ENCODE data around the gene FAIM2. TPM values are rescaled to one million over a fixed set of nuclear protein-coding genes. Genes with fewer than 3 reads are reported as not detected.

Gene FAIM2
- polyA plus RNA-seq, 4 donors, result 3.0 to 5.8 (median 4.7) TPM

DNA sequence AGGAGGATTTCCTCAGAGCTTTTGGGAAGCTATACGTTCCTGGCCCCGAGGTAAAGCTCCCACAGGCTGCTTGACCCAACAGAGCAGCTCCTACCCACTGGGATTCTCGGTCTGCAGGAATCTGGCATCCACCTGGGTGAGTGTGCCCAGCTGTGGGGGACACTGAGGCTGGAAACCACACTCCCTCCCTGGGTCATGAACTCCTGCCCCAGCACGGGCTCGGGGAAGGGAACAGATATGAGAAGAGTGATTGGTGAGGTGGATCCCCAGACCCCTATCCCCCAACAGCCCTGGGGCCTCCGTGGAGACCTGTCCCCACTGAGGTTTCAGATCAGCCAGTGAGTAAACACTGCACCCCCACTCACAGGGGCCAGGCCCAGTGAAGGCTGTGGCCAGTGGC, 3.3 kb downstream of the FAIM2 start:
- DNase-seq (ENCODE audit: low read depth in 4 of 4, low spot score in 2 of 4), result no peak

DNA sequence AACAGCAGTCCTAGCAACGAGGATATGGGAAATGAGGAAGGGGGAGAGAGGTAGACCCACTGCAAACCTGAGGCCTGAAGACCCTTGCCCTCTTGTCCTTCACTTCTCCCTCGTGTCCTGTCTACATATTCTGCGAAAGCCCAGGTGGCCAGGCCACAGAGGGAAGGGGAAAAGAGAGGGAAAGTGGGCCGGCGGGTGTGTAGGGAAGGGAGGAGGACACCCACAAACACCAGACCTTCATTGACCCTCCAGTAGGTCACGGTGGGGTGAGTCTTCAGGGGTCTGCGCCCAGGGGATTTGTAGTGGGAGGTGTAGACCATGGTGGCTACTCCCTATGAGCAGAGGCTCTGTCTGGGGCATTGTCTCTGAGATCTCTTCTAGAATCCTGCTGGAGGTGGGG, 3.8 kb downstream of the FAIM2 start:
- DNase-seq (ENCODE audit: low read depth in 4 of 4, low spot score in 2 of 4), result no peak

DNA sequence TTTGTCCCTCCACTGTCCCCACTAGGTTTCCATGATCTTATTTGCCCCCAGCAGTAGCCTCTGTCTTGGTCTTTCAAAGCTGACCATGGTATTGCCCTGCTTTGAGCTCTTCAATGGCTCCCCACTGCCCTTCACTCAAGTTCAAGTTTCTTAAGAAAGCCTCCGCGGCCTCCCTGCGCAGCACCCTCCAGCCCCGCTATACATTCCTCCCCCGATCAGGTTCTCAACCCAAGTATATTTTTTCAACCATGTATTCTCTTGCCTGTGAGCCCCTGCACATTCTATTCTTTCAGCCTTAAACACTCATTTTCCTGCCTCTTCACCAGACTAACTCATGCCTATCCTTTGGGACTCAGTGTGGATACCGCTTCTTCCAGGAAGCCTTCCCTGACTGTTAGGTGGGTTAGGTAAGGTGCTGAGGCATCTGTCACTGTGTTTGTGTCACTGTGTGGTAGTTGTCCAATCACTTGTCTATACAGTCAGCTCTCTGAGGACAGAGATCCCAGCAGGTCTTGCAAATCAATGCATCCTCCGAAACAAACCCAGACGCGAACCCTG, 4.3 kb downstream of the FAIM2 start:
- no peak for DNase-seq (ENCODE audit: low read depth in 4 of 4, low spot score in 2 of 4)

DNA sequence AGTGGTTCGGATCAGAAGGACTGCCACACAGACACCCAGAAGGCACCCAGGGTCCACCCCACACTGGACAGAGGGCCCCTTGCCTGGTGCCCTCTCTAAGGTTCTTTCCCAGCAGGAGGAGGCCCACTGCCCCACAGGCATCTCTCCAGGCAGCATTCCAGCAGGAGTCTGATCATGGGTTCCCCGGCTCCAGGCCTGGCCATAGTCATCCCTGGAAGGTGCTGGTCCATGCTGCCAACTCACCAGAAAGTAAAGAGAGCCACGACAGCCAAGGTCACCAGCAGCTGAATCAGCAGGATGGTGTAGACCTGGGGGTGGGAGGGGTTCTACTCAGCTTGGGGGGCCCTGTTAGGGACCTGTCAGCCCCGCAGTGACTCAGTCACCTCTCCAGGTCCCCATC, 6.4 kb downstream of the FAIM2 start:
- no peak for DNase-seq (ENCODE audit: low read depth in 4 of 4, low spot score in 2 of 4)

DNA sequence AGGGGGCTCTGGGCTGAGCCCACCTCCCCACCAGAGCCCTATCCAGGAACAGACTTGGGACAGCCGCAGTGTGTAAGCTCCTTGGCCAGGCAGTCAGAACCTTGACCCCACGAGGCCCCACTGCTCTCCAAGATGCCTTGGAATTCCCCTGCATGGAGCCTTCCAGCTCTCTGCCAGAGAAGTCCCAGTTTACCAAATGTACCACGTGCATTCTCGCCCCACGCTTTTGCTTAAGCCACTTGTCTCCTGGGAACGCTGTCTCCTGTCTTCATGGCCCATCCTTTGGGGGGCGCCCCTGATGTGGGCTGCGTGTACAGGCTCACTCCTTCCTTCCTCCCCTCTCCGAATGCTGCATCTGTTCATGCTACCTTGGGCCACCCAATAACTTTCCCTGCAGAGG, 7.9 kb downstream of the FAIM2 start:
- DNase-seq (ENCODE audit: low read depth in 4 of 4, low spot score in 2 of 4), result no peak

DNA sequence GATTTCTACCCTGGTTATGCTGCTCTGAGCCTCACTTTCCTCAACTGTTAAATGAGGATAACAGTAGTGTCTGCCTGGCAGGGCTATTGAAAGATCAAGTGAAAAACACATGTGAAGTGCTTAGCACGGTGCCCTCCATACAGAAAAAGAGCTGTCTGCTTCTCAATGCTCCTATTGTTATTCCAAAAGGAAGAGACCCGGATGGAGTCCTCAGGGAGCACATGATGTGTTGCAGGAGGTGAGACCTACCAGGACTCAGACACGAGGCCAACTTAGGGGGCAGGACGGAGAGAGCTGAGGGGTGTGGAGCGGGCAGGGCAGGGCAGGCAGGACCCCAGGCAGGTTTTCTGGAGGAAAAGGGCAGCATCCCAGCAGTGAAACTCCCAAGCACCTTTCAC, 8.9 kb downstream of the FAIM2 start:
- DNase-seq (ENCODE audit: low read depth in 4 of 4, low spot score in 2 of 4), result no peak

DNA sequence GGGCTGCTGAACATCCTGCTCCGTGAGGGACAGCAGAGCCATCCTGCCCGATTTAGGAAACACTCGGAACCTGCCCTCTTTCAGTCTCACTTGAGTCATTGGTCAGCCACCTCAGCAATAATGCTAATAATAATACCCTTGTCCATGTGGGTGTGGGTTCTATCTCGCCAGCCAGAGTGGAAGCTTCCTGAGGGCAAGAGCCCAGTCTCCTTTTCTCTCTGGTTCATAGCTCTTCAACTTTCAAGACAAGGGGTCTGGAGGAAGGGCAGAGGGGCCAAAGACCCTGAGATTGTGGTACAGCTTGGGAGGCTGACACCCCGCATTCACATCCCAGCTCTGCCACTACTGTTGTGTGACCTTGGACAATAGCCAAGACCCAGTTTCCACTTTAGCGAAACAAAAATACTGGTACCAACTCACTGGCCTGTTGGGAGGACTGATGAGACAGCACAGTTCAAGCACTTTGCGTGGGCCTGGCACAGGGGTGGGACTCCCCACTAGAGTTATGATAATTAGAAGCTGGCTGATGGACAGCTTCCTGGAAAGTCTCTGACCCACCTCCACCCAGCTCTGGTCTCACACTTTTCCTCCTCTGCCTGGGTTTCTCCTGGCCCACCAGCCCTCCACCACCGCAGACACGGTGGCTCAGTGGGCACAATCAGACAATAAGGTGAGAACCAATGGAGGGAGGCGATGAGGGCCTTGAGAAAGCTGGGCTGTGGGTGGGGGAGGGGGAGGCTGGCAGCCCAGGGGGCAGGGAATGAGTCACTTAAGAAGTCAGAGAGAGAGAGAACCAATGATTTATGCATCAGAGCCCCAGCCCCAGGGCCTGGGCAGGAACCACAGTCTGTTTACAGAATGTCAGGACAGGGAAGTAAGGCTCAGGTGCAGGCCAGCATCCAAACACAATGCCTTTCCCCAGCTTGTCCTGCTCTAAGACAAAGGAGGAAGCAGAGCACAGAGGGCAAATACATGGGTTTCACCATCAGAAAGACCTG, 9.6 kb downstream of the FAIM2 start:
- DNase-seq (ENCODE audit: low read depth in 4 of 4, low spot score in 2 of 4), result no peak

DNA sequence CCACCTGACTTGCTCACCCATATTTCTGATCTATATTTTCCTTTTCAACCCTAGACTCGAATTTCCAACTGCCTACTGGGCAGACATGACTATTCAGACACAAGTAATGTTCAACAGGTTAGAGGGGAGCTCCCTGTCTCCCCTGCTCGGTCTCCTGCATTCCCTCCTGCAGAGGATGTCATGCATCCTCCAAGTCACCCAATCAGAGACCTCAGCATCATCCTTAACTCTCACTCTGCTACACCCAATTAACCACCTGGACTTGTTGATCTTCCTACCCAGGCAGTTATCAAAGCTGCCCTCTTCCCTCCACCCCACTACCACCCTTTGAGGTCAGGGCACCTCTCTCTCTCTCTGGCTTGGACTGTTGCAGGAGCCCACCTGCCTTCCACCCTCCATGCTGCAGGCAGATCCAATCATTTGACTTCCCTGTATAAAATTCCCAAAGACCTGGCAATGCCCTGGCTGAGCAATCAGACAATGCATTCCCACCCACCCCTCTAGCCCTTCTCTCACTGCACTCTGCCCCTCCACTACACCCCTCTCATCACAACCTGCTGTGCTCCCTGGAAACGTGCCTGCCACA, 10.9 kb downstream of the FAIM2 start:
- no peak for DNase-seq (ENCODE audit: low read depth in 4 of 4, low spot score in 2 of 4)

DNA sequence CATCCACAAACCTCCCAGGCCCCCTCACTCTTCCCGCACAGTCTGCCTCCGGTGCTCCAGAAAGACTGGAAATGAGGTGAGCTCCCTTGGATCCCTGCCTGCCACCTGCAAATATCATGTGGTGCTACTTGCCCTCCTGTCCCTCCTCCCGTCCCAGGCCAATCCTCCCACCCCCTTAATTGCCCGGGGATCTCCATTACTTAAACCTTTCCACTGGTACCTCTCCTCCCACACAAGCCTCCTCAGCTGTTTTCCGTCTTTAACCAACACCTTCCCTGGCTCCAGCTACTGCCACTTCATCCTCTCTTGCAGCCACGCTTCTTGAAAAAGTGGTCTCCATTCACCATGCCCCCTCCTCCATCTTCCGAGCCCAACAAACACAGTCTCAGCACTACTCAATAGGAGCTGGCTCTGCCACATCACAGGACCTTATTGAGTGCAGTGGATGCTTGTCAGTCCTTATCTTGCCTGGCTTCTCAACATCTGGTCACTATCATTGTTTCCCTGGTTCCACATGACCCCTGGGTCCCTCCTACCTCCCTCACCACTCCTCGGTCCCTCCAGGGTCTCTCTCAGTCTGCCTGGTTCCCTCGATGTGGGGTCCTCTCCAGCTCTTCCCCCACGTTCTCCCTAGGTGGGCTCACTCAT, 11.5 kb downstream of the FAIM2 start:
- no peak for DNase-seq (ENCODE audit: low read depth in 4 of 4, low spot score in 2 of 4)

DNA sequence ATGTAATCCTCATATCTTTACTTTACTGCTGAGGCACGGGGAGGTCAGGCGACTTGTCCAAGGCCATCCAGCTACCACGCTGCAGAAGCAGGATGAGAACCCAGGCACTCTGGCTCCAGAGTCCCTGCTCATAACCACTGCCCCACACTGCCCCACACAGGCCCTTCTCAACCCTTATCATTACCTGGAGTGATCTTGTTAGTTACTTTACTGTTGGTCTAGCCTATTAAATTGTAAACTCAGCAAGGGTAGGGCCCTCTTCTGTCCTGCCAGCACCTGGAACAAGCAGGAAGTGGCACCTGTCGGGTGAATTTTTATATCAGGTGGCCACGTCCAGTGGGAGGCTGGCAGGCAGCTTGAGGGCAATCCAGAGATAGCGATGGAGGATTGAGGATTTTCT, 12.2 kb downstream of the FAIM2 start:
- no peak for DNase-seq (ENCODE audit: low read depth in 4 of 4, low spot score in 2 of 4)

DNA sequence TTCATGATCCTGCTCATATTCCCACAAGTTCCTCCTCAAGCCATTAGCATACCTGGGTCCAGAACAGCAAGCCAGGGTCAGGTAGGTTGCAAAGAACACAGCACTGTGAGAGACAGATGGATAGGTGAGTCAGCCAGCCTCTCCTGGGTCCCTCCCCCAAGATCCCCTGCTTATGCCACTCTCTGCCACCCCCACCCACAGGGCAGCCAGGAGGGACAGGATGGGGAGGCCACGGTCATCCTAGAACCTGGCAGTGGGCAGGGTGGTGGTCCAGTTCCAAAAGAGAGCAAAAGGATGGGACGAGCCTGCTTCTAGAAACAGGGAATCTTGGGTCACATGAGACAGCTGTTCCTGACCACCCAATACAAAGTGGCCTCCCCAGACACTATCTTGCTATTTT, 12.7 kb downstream of the FAIM2 start:
- no peak for DNase-seq (ENCODE audit: low read depth in 4 of 4, low spot score in 2 of 4)

DNA sequence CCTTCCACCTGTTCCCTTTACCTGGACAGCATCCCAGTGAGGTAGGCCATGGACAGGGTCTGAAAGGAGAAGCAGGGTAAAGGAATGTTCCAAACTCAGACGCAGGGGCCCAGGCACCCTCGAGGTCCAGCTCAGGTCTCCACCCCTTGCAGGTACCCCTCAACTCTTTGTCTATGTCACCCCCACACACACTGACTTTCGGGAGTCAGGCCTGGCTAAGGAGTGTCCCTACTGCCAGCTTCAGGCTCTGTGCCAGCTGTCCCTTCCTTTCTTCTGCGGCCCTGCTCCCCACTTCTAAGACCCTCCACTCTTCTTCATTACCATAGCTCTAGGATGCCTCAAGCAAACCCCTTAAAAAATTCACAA, 13.6 kb downstream of the FAIM2 start:
- no peak for DNase-seq (ENCODE audit: low read depth in 4 of 4, low spot score in 2 of 4)

DNA sequence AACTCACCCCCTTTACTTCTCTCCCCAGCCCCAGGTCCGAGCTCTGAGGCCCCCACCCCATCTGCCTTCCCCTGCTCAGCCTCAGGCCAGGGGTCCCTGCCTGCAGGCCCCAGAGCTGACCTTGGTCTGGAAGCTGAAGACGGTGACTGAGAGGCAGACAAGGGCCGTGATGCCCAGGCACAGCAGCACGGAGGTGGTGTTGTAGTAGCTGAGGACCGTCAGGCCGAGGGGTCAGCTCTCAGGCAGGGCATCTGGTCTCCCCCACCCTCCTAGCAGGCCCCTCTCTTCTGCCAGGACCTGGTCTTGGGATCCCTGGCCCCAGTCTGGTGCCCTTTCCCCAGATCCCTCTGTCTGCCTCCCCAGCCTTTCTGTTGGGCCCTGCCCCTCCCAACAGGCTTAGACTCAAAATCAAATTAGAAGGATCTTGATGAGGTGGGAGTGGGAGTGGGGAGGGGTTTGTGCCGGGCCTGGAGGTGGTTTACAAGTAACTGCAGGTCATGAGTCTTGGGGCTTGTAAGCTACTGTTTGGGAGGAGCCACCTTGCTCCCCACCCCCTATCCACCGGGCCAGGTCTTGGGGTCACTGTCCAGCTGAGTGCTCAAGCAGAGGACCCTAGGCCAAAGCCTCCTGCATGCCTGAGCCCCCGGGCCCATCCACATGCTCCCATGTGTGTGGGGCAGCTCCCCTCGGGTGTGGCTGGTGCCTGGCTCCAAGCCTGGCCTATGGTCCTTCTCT, 14.2 kb downstream of the FAIM2 start:
- DNase-seq (ENCODE audit: low read depth in 4 of 4, low spot score in 2 of 4), result no peak

DNA sequence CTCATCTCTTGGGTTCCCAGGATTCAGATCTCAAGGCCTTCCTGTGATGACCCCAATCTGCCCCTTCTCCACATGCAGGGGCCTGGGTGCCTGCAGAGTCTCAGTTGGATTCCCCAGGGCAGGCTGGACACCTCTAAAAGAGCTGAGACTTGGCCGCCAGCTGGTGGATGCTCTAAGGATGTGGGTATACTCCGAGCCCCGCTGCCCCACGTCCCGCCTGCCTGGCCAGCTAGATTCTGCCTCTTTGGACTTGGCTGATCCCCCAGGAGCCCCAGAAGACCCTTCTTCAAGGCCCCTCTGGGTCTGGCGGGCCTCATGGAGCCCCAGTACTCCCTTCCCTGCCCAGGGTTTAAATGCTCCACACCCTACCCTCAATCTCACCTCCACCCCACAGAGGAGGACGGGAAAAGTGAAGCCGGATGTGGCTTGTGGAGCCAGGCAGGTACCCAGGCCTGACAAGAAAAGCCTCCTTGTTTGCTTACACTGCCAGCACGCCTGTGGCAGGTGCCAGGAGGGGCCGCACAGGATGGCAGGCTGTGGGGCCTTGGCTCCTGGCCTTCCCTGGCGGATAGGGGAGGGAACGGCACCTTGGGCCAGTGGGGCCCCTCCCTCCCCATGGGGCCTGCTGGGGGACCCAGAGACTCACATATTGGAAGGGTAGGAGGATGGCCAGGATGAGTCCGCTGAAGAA, 15.1 kb downstream of the FAIM2 start:
- DNase-seq (ENCODE audit: low read depth in 4 of 4, low spot score in 2 of 4), result no peak

DNA sequence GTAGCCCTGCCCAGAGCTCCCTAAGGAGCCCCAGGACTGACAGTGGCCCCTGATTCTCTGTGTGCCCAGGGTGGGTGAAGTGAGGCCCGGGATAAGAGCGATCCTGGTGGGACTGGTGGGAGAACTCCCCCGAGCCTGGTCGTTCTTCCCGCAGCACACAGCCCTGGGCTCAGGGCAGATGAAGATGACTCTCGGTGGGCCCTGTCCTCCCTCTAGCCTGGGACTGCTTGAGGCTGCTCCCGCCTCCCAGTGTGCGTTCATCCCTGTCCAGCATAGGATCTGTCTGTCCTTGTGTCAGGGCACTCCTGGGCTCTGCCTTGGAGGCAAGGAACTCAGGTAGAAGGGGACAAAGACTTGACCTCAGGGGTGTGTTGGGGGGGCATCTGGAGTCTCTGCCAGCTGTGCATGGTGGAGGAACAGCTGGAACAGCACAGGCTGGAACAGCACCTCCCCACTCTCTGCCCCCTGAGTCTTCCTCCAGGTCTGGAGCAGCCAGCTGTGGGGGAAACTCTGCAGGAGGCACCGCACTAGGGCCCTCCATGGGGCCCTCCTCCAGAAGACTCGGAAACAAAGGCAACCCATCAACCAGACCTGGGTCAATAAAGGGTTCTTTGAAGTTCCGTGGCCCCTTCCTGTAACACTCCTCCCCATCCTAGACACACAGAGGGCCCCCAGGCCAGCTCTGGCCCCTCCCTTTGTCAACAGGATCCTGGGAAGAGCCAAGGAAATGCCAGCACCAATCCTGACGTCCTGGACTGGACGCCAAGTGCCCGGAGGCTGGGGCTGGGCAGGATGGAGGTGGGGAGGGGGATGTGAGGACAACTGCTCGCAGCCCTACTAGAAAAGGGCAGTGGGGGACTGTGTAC, 15.9 kb downstream of the FAIM2 start:
- DNase-seq (ENCODE audit: low read depth in 4 of 4, low spot score in 2 of 4), result no peak

DNA sequence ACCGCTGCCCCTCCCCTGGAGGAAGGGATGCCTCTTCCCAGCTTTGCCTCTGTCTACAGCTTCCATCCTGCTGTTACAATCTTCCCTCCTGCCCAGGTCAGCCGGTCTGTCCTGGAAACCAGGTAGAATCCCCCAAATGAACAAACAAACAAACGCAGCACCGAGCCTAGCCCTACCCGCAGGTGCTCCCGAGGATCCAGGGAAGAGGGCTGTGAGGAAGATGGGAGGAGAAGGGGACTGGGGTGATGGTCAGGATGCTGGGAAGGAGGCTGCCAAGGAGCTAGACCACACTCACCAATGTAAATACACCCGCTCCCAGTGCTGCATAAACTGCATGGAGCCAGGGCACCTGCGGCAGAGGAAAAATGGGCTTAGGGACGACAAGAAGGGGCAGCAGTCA, 16.6 kb downstream of the FAIM2 start:
- DNase-seq (ENCODE audit: low read depth in 4 of 4, low spot score in 2 of 4), result no peak

DNA sequence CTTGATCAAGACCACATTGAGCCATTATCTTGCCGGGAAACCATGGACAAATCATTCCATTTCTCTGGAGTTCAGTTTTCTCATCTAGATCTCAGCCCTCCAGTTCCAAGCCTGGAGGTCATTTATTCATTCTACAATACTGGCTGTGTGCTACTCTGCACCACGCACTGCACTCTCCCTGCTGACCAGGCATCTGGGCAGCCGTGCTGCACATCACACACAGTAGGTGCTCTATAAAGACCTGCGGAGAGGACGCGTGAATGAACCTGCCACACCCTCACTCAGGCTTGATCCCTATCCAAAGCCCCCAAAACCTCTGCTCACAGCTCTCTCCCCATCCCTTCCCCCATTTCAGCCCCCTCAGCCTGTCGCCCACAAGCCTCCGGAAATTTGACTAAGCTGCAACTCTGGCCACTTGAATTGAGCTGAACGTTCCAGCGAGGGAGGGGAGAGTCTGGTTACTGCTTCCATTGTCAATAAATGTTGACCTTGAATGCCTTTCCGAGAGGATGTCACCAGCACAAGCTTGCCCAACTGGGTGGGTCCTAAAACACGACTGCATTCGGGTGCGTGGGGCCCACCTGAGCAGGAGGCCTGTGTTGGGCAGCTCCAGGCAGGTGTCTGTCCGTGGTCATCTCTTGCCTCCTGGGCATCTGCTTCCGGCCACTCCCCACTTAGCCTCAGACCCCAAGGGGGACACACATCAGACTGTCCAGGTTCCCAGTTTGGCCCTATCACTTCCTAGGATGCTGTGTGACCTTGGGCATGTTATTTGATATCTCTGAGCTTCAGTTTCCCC, 17.8 kb downstream of the FAIM2 start:
- no peak for DNase-seq (ENCODE audit: low read depth in 4 of 4, low spot score in 2 of 4)

DNA sequence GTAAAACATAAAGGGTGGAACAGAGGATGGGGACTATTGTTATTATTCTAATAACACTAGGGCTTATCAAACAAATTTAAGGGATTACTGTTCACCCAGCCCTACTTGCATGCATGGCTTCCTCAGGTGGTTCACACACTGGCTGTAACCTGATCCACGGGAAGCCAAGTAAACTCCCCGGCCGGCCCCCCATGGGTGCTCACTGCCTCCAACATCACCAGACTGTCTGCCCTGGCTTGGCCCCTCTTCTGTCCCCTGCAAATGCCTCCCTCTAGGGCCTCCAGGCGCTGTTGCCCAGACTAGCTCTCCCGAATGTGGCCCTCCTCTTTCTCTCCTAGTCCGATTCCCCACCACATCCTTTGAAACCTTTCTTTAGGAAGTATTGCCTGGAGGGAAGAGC, 18.6 kb downstream of the FAIM2 start:
- DNase-seq (ENCODE audit: low read depth in 4 of 4, low spot score in 2 of 4), result no peak
